Measurements from ENCODE around the gene MMP24OS.
"Not testable (repeated sequence)": the region's sequence is repeated elsewhere in the genome, so short reads cannot be mapped to it uniquely, and the experiment has no call there.

The MMP24OS gene

GRCh38 chr20:35262321-35262720 lies 15.6 kb downstream of the MMP24OS start:
- not testable (repeated sequence) for H3K36me3 ChIP-seq (ENCODE audit: control insufficient read depth, insufficient read depth, low read length); H3K56ac ChIP-seq (ENCODE audit: low read length); H3K27me3 ChIP-seq (ENCODE audit: insufficient read depth, low read length, poor library complexity); H3K79me2 ChIP-seq (ENCODE audit: control insufficient read depth, insufficient read depth, low read length); H2AK5ac ChIP-seq (ENCODE audit: low read length); H2BK15ac ChIP-seq (replicated peaks; ENCODE audit: low read depth); H4K8ac ChIP-seq (ENCODE audit: low read depth, low read length); H4K5ac ChIP-seq (ENCODE audit: low read length); DNase-seq; H3K4ac ChIP-seq (ENCODE audit: low read depth, low read length); H3K27ac ChIP-seq (ENCODE audit: low read depth, low read length); H2BK120ac ChIP-seq (ENCODE audit: low read depth, low read length); H3K4me3 ChIP-seq (ENCODE audit: low read length); H3K9ac ChIP-seq (ENCODE audit: low read length); H3K4me2 ChIP-seq (ENCODE audit: low read length); H2BK5ac ChIP-seq (ENCODE audit: low read length); H3K23ac ChIP-seq (ENCODE audit: low read length); H3K18ac ChIP-seq (ENCODE audit: low read length); H3K4me1 ChIP-seq (ENCODE audit: control insufficient read depth, low read depth, low read length); H3K79me1 ChIP-seq (ENCODE audit: low read length)
- WGBS (ENCODE audit: extremely low coverage, insufficient coverage, low lambda C conversion rate) = no CpG with 5 or more reads among the region's 10 CpGs

- H3K56ac ChIP-seq (ENCODE audit: low read length) = peak overlapping the region; percentile 69
- no peak overlapping the region for H3K4me3 ChIP-seq (ENCODE audit: low read length)
- no peak overlapping the region for H4K5ac ChIP-seq (ENCODE audit: low read length)
- peaks cover 7% of the 10 kb centered on the region for H3K4me1 ChIP-seq (ENCODE audit: control insufficient read depth, low read depth, low read length)
- no peaks in the 10 kb centered on the region for H3K79me2 ChIP-seq (ENCODE audit: control insufficient read depth, insufficient read depth, low read length)
- H3K18ac ChIP-seq (ENCODE audit: low read length) = no peak overlapping the region
- no peaks in the 10 kb centered on the region for H3K36me3 ChIP-seq (ENCODE audit: control insufficient read depth, insufficient read depth, low read length)
- no CpG with 5 or more reads among the region's 6 CpGs for WGBS (ENCODE audit: extremely low coverage, insufficient coverage, low lambda C conversion rate)
- H2AK5ac ChIP-seq (ENCODE audit: low read length) = no peak overlapping the region
- H2BK15ac ChIP-seq (replicated peaks; ENCODE audit: low read depth) = no peak overlapping the region
- no peak for DNase-seq
- no peaks in the 10 kb centered on the region for H3K27me3 ChIP-seq (ENCODE audit: insufficient read depth, low read length, poor library complexity)
- no peak overlapping the region for H3K23ac ChIP-seq (ENCODE audit: low read length)
- H3K4me2 ChIP-seq (ENCODE audit: low read length) = no peak overlapping the region
- no peak overlapping the region for H3K9ac ChIP-seq (ENCODE audit: low read length)
- no peak overlapping the region for H3K4ac ChIP-seq (ENCODE audit: low read depth, low read length)
- H3K27ac ChIP-seq (ENCODE audit: low read depth, low read length) = no peak overlapping the region
- H2BK120ac ChIP-seq (ENCODE audit: low read depth, low read length) = no peak overlapping the region
- H4K8ac ChIP-seq (ENCODE audit: low read depth, low read length) = no peak overlapping the region
- no peaks in the 10 kb centered on the region for H3K79me1 ChIP-seq (ENCODE audit: low read length)
- no peak overlapping the region for H2BK5ac ChIP-seq (ENCODE audit: low read length)
Measured at GRCh38 chr20:35260426-35260825, 17.5 kb downstream of the MMP24OS start.

DNA sequence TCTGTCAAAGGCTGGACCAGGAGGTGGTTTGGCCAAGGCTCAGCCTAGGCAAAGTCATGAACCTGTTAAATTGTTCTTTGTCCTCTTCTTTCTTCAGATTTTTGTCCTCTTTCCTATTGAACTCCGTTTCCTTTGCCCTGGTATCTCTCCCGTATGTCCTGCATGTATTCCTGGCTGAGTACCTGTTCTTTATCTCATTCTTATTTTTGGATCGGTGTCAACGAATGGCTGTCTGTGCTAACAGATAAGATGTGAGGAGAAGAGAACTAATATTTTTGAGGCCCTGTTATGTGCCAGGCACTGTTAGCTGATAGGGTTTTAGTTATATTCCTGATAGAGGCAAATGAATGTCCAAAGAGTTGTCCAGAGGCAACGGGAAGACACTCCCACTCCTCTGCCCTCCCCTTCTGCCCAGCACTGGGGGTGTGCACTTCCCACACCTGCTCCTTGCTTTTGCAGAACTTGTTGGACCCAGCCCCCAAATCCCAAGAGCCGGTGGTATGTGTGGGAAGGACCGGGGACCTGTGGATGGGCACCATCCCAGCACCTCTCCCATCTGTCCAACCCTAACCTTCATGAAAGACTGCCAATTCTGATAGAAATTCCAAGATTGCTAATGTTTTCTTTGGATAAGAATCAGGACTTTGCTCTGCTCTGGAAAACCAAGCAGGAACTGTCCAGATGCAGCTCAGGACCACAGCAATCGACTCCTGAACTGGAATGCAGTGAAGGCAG lies 20.6 kb downstream of the MMP24OS start:
- Histone ChIP-seq H3K56ac (ENCODE audit: low read length) (no peak overlapping the region), H3K4me3 (ENCODE audit: low read length) (no peak overlapping the region), H3K4me2 (ENCODE audit: low read length) (no peak overlapping the region), H3K79me2 (ENCODE audit: control insufficient read depth, insufficient read depth, low read length) (no peaks in the 10 kb centered on the region), H3K9ac (ENCODE audit: low read length) (no peak overlapping the region), H2BK15ac (replicated peaks; ENCODE audit: low read depth) (no peak overlapping the region), H2BK5ac (ENCODE audit: low read length) (no peak overlapping the region), H4K5ac (ENCODE audit: low read length) (no peak overlapping the region), H3K23ac (ENCODE audit: low read length) (no peak overlapping the region), H3K4ac (ENCODE audit: low read depth, low read length) (no peak overlapping the region), H3K79me1 (ENCODE audit: low read length) (no peaks in the 10 kb centered on the region), H3K27ac (ENCODE audit: low read depth, low read length) (no peak overlapping the region), H4K8ac (ENCODE audit: low read depth, low read length) (no peak overlapping the region), H2AK5ac (ENCODE audit: low read length) (no peak overlapping the region), H2BK120ac (ENCODE audit: low read depth, low read length) (no peak overlapping the region), H3K18ac (ENCODE audit: low read length) (no peak overlapping the region), H3K27me3 (ENCODE audit: insufficient read depth, low read length, poor library complexity) (no peaks in the 10 kb centered on the region), H3K4me1 (ENCODE audit: control insufficient read depth, low read depth, low read length) (peaks cover 1% of the 10 kb centered on the region), H3K36me3 (ENCODE audit: control insufficient read depth, insufficient read depth, low read length) (no peaks in the 10 kb centered on the region)
- DNase-seq = no peak
- no CpG with 5 or more reads among the region's 8 CpGs for WGBS (ENCODE audit: extremely low coverage, insufficient coverage, low lambda C conversion rate)

DNA sequence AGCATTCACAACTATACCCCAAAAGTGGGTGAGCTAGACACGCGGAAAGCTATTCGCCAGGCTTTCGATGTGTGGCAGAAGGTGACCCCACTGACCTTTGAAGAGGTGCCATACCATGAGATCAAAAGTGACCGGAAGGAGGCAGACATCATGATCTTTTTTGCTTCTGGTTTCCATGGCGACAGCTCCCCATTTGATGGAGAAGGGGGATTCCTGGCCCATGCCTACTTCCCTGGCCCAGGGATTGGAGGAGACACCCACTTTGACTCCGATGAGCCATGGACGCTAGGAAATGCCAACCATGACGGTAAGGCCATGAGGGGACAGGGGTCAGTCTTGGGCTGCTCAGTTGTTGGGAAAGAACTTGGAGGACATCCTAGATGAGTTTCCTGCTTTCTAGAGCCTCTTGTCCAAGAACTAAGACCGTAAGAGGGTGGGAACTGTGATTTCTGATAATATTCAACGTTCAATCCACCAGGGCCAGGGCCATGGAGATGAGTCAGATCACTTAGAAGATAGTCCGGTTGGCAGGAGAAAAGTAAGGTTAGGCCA lies 23.4 kb downstream of the MMP24OS start:
- Histone ChIP-seq H4K5ac (ENCODE audit: low read length) (no peak overlapping the region), H3K27ac (ENCODE audit: low read depth, low read length) (no peak overlapping the region), H2AK5ac (ENCODE audit: low read length) (no peak overlapping the region), H2BK5ac (ENCODE audit: low read length) (no peak overlapping the region), H2BK120ac (ENCODE audit: low read depth, low read length) (no peak overlapping the region), H3K4ac (ENCODE audit: low read depth, low read length) (no peak overlapping the region), H3K56ac (ENCODE audit: low read length) (no peak overlapping the region), H3K4me2 (ENCODE audit: low read length) (no peak overlapping the region), H3K4me3 (ENCODE audit: low read length) (no peak overlapping the region), H3K9ac (ENCODE audit: low read length) (no peak overlapping the region), H3K18ac (ENCODE audit: low read length) (no peak overlapping the region), H3K23ac (ENCODE audit: low read length) (no peak overlapping the region), H2BK15ac (replicated peaks; ENCODE audit: low read depth) (no peak overlapping the region), H4K8ac (ENCODE audit: low read depth, low read length) (no peak overlapping the region), H3K79me2 (ENCODE audit: control insufficient read depth, insufficient read depth, low read length) (no peaks in the 10 kb centered on the region), H3K36me3 (ENCODE audit: control insufficient read depth, insufficient read depth, low read length) (no peaks in the 10 kb centered on the region), H3K79me1 (ENCODE audit: low read length) (no peaks in the 10 kb centered on the region), H3K4me1 (ENCODE audit: control insufficient read depth, low read depth, low read length) (no peaks in the 10 kb centered on the region), H3K27me3 (ENCODE audit: insufficient read depth, low read length, poor library complexity) (no peaks in the 10 kb centered on the region)
- no CpG with 5 or more reads among the region's 12 CpGs for WGBS (ENCODE audit: extremely low coverage, insufficient coverage, low lambda C conversion rate)
- DNase-seq = no peak

DNA sequence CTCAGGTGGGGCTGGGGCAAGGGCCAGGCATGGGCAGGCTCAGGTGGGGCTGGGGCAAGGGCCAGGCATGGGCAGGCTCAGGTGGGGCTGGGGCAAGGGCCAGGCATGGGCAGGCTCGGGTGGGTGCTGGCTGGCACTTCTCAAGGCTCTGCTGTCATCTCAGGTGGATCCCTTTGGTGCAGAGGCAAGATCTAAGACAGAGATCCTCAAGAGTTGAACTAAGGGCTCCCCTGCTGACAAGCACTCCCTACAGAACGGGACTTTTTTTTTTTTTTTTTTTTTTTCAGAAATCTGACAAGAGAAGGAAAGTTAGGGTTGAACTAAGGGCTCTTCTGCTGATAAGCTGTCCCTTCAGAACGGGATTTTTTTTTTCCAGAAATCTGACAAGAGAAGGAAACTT lies 24.9 kb downstream of the MMP24OS start:
- H2BK5ac ChIP-seq (ENCODE audit: low read length) = no peak overlapping the region
- H3K9ac ChIP-seq (ENCODE audit: low read length) = no peak overlapping the region

GRCh38 chr20:35252598-35252997 lies 25.3 kb downstream of the MMP24OS start:
- WGBS (ENCODE audit: extremely low coverage, insufficient coverage, low lambda C conversion rate) = no CpG with 5 or more reads among the region's 2 CpGs

More for the DNA sequence above, 24.9 kb downstream of the MMP24OS start:
- Histone ChIP-seq H3K4ac (ENCODE audit: low read depth, low read length) (no peak overlapping the region), H3K23ac (ENCODE audit: low read length) (no peak overlapping the region), H2AK5ac (ENCODE audit: low read length) (no peak overlapping the region), H3K4me1 (ENCODE audit: control insufficient read depth, low read depth, low read length) (no peaks in the 10 kb centered on the region), H3K27me3 (ENCODE audit: insufficient read depth, low read length, poor library complexity) (no peaks in the 10 kb centered on the region), H3K27ac (ENCODE audit: low read depth, low read length) (no peak overlapping the region), H4K5ac (ENCODE audit: low read length) (no peak overlapping the region), H3K79me2 (ENCODE audit: control insufficient read depth, insufficient read depth, low read length) (no peaks in the 10 kb centered on the region), H3K4me2 (ENCODE audit: low read length) (no peak overlapping the region), H2BK120ac (ENCODE audit: low read depth, low read length) (no peak overlapping the region), H4K8ac (ENCODE audit: low read depth, low read length) (no peak overlapping the region), H3K4me3 (ENCODE audit: low read length) (no peak overlapping the region), H3K79me1 (ENCODE audit: low read length) (no peaks in the 10 kb centered on the region), H2BK15ac (replicated peaks; ENCODE audit: low read depth) (no peak overlapping the region), H3K56ac (ENCODE audit: low read length) (no peak overlapping the region), H3K36me3 (ENCODE audit: control insufficient read depth, insufficient read depth, low read length) (no peaks in the 10 kb centered on the region), H3K18ac (ENCODE audit: low read length) (no peak overlapping the region)
- WGBS (ENCODE audit: extremely low coverage, insufficient coverage, low lambda C conversion rate) = no CpG with 5 or more reads among the region's 3 CpGs
- DNase-seq = no peak

More at GRCh38 chr20:35252598-35252997, 25.3 kb downstream of the MMP24OS start:
- H3K4me2 ChIP-seq (ENCODE audit: low read length); H3K27ac ChIP-seq (ENCODE audit: low read depth, low read length); H3K79me2 ChIP-seq (ENCODE audit: control insufficient read depth, insufficient read depth, low read length); H4K8ac ChIP-seq (ENCODE audit: low read depth, low read length); H3K18ac ChIP-seq (ENCODE audit: low read length); H3K56ac ChIP-seq (ENCODE audit: low read length); H4K5ac ChIP-seq (ENCODE audit: low read length); H3K27me3 ChIP-seq (ENCODE audit: insufficient read depth, low read length, poor library complexity); H3K4me3 ChIP-seq (ENCODE audit: low read length); H3K4me1 ChIP-seq (ENCODE audit: control insufficient read depth, low read depth, low read length); H3K9ac ChIP-seq (ENCODE audit: low read length); H3K4ac ChIP-seq (ENCODE audit: low read depth, low read length); H2BK5ac ChIP-seq (ENCODE audit: low read length); H2BK15ac ChIP-seq (replicated peaks; ENCODE audit: low read depth); H3K36me3 ChIP-seq (ENCODE audit: control insufficient read depth, insufficient read depth, low read length); H2AK5ac ChIP-seq (ENCODE audit: low read length); H2BK120ac ChIP-seq (ENCODE audit: low read depth, low read length); DNase-seq; H3K79me1 ChIP-seq (ENCODE audit: low read length); H3K23ac ChIP-seq (ENCODE audit: low read length): not testable (repeated sequence)

All from mesendoderm (in vitro differentiated cells).